GM23338 (cell line): ENCODE measurements around the gene ZNF324B. TPM values are rescaled to one million over a fixed set of nuclear protein-coding genes. Genes with fewer than 3 reads are reported as not detected.

ENCODE experiments used
- ATAC-seq: fragments of 200-7000 bp; cut with Tn5 transposase; 3 replicates; pipeline ENCODE4 v1.9.1; 2020
- DNase-seq: peaks from one replicate; pipeline ENCODE4 v3.0.0-alpha.2; 2015; ENCODE audit warnings: low spot score
- H2AFZ ChIP-seq: fragments of 200-600 bp; sonication (generic); 2 replicates; pipeline ENCODE4 v1.8.0; 2016; ENCODE audit warnings: antibody characterized with exemption, mild to moderate bottlenecking, moderate library complexity
- H3F3A ChIP-seq: fragments of 200-600 bp; sonication (generic); replicated peaks from 2 replicates; pipeline ENCODE4 v1.8.0; 2017; ENCODE audit warnings: antibody characterized with exemption, mixed run types, low read depth
- H3K27ac ChIP-seq: fragments of 200-600 bp; sonication (generic); 2 replicates; pipeline ENCODE4 v1.6.1; 2016; ENCODE audit warnings: low read depth
- H3K27me3 ChIP-seq: fragments of 200-600 bp; sonication (generic); 2 replicates; pipeline ENCODE4 v1.8.0; 2016; ENCODE audit warnings: mild to moderate bottlenecking, mixed run types, moderate library complexity; ENCODE audit not compliant: insufficient read depth
- H3K36me3 ChIP-seq: fragments of 200-600 bp; sonication (generic); 2 replicates; pipeline ENCODE4 v1.8.0; 2016; ENCODE audit warnings: mild to moderate bottlenecking; ENCODE audit not compliant: insufficient read depth
- H3K4me1 ChIP-seq: fragments of 200-600 bp; sonication (generic); 2 replicates; pipeline ENCODE4 v1.8.0; 2016; ENCODE audit warnings: mild to moderate bottlenecking, moderate library complexity; ENCODE audit not compliant: insufficient read depth
- H3K4me2 ChIP-seq: fragments of 200-600 bp; sonication (generic); 2 replicates; pipeline ENCODE4 v1.7.1; 2017; ENCODE audit warnings: mixed run types
- H3K4me3 ChIP-seq: fragments of 200-600 bp; sonication (generic); 2 replicates; pipeline ENCODE4 v1.6.1; 2016; ENCODE audit warnings: mixed run types
- H3K79me2 ChIP-seq: fragments of 200-600 bp; sonication (generic); replicated peaks from 2 replicates; pipeline ENCODE4 v1.8.0; 2017; ENCODE audit warnings: mild to moderate bottlenecking; ENCODE audit not compliant: insufficient read depth
- H3K9me2 ChIP-seq: fragments of 200-600 bp; sonication (generic); 2 replicates; pipeline ENCODE4 v1.8.0; 2017; ENCODE audit not compliant: insufficient read depth
- H4K20me1 ChIP-seq: fragments of 200-600 bp; sonication (generic); replicated peaks from 2 replicates; pipeline ENCODE4 v1.8.0; 2017; ENCODE audit warnings: mild to moderate bottlenecking; ENCODE audit not compliant: insufficient read depth
- H3K27ac Mint-ChIP-seq: 2 replicates; pipeline ENCODE4 v1.8.0; 2020; ENCODE audit warnings: inconsistent platforms, mild to moderate bottlenecking, moderate library complexity, mixed read lengths
- H3K27me3 Mint-ChIP-seq: 3 replicates; pipeline ENCODE4 v1.8.0; 2022; ENCODE audit warnings: low read depth, mild to moderate bottlenecking, moderate library complexity, mixed read lengths, inconsistent platforms; ENCODE audit not compliant: insufficient read depth, poor library complexity
- H3K36me3 Mint-ChIP-seq: 3 replicates; pipeline ENCODE4 v1.8.0; 2021; ENCODE audit warnings: low read depth, mild to moderate bottlenecking, inconsistent platforms, moderate library complexity, mixed read lengths
- H3K4me1 Mint-ChIP-seq: 3 replicates; pipeline ENCODE4 v1.8.0; 2020; ENCODE audit warnings: mild to moderate bottlenecking, inconsistent platforms, mixed read lengths
- H3K4me3 Mint-ChIP-seq: 3 replicates; pipeline ENCODE4 v1.8.0; 2021; ENCODE audit warnings: moderate library complexity, mild to moderate bottlenecking, inconsistent platforms, mixed read lengths
- H3K9me3 Mint-ChIP-seq: 3 replicates; pipeline ENCODE4 v1.8.0; 2020; ENCODE audit warnings: moderate library complexity, mild to moderate bottlenecking, inconsistent platforms, mixed read lengths
- CREB1 ChIP-seq: fragments of 250-450 bp; sonication (Bioruptor Pico); IDR thresholded peaks from 2 replicates; pipeline ENCODE4 v1.5.0; 2020; ENCODE audit warnings: low read depth, mild to moderate bottlenecking, moderate library complexity
- EZH2 ChIP-seq: fragments of 200-600 bp; sonication (generic); IDR thresholded peaks from one replicate; pipeline ENCODE4 v1.8.0; 2017; ENCODE audit warnings: antibody characterized with exemption, mild to moderate bottlenecking, low read depth; ENCODE audit not compliant: unreplicated experiment
- JUNB ChIP-seq: IDR thresholded peaks from one replicate; pipeline ENCODE4 v1.6.1; 2016; ENCODE audit warnings: antibody characterized with exemption; ENCODE audit not compliant: unreplicated experiment
- NANOG ChIP-seq: IDR thresholded peaks from 2 replicates; pipeline ENCODE4 v1.6.1; 2016; ENCODE audit warnings: antibody characterized with exemption, borderline replicate concordance
- POLR2AphosphoS5 ChIP-seq: IDR thresholded peaks from 2 replicates; pipeline ENCODE4 v1.6.1; 2016; ENCODE audit warnings: antibody characterized with exemption, low read depth
- ZNF331 ChIP-seq: fragments of 250-450 bp; sonication (Bioruptor Pico); IDR thresholded peaks from 2 replicates; pipeline ENCODE4 v1.5.0; 2020; ENCODE audit warnings: low read depth, mild to moderate bottlenecking, moderate library complexity
- polyA plus RNA-seq: library from polyadenylated mRNA; unstranded; fragments of >200 nt; fragmentation: Nextera tagmentation; extraction: Ambion mirVana; gene quantifications from 2 replicates; pipeline ENCODE4 v1.2.1, GENCODE V29; 2016
- total RNA-seq: library from RNA; depleted of rRNA; stranded (reverse); fragments of >200 nt; shearing (Covaris generic); gene quantifications from 2 replicates; pipeline ENCODE4 v1.2.3, GENCODE V29; 2014
- TF ChIP-seq, protein P1 (sequence below): fragments of 250-450 bp; sonication (Bioruptor Pico); IDR thresholded peaks from 2 replicates; pipeline ENCODE4 v1.5.0; 2020; ENCODE audit warnings: mild to moderate bottlenecking, moderate library complexity
- TF ChIP-seq, protein P2 (sequence below): IDR thresholded peaks from 2 replicates; pipeline ENCODE4 v1.6.1; 2016; ENCODE audit warnings: antibody characterized with exemption
- TF ChIP-seq, protein P3 (sequence below): IDR thresholded peaks from one replicate; pipeline ENCODE4 v1.6.1; 2018; ENCODE audit warnings: antibody characterized with exemption; ENCODE audit not compliant: unreplicated experiment

ZNF324B gene
- total and polyA plus RNA-seq, 2 experiments from 2014 or later, result 0.50 to 4.7 TPM

DNA sequence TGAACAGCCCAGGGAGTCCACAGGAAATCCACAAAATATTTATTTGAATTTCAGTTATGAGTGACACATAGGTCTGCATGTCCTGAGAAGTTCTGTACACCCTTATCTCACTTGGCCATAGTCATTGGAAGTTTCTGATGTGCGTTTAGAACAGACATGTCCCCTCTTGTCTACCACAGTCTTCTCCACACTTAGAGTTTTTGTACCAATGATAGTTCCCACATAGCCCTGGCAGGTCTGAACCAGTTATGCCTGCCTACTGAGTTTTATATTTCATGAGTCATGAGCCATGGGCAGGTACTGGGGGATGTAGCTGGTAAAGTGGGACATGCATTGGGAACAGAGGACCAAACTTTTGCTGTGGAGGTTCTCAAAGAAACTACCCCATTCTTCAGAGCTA lies 22.8 kb upstream of the ZNF324B start (continued):
- TF ChIP-seq, protein P1, sequence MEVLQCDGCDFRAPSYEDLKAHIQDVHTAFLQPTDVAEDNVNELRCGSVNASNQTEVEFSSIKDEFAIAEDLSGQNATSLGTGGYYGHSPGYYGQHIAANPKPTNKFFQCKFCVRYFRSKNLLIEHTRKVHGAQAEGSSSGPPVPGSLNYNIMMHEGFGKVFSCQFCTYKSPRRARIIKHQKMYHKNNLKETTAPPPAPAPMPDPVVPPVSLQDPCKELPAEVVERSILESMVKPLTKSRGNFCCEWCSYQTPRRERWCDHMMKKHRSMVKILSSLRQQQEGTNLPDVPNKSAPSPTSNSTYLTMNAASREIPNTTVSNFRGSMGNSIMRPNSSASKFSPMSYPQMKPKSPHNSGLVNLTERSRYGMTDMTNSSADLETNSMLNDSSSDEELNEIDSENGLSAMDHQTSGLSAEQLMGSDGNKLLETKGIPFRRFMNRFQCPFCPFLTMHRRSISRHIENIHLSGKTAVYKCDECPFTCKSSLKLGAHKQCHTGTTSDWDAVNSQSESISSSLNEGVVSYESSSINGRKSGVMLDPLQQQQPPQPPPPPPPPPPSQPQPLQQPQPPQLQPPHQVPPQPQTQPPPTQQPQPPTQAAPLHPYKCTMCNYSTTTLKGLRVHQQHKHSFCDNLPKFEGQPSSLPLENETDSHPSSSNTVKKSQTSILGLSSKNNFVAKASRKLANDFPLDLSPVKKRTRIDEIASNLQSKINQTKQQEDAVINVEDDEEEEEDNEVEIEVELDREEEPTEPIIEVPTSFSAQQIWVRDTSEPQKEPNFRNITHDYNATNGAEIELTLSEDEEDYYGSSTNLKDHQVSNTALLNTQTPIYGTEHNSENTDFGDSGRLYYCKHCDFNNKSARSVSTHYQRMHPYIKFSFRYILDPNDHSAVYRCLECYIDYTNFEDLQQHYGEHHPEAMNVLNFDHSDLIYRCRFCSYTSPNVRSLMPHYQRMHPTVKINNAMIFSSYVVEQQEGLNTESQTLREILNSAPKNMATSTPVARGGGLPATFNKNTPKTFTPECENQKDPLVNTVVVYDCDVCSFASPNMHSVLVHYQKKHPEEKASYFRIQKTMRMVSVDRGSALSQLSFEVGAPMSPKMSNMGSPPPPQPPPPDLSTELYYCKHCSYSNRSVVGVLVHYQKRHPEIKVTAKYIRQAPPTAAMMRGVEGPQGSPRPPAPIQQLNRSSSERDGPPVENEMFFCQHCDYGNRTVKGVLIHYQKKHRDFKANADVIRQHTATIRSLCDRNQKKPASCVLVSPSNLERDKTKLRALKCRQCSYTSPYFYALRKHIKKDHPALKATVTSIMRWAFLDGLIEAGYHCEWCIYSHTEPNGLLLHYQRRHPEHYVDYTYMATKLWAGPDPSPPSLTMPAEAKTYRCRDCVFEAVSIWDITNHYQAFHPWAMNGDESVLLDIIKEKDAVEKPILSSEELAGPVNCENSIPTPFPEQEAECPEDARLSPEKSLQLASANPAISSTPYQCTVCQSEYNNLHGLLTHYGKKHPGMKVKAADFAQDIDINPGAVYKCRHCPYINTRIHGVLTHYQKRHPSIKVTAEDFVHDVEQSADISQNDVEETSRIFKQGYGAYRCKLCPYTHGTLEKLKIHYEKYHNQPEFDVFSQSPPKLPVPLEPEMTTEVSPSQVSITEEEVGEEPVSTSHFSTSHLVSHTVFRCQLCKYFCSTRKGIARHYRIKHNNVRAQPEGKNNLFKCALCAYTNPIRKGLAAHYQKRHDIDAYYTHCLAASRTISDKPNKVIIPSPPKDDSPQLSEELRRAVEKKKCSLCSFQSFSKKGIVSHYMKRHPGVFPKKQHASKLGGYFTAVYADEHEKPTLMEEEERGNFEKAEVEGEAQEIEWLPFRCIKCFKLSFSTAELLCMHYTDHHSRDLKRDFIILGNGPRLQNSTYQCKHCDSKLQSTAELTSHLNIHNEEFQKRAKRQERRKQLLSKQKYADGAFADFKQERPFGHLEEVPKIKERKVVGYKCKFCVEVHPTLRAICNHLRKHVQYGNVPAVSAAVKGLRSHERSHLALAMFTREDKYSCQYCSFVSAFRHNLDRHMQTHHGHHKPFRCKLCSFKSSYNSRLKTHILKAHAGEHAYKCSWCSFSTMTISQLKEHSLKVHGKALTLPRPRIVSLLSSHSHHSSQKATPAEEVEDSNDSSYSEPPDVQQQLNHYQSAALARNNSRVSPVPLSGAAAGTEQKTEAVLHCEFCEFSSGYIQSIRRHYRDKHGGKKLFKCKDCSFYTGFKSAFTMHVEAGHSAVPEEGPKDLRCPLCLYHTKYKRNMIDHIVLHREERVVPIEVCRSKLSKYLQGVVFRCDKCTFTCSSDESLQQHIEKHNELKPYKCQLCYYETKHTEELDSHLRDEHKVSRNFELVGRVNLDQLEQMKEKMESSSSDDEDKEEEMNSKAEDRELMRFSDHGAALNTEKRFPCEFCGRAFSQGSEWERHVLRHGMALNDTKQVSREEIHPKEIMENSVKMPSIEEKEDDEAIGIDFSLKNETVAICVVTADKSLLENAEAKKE (CRISPR knock-in tag), result no peak
- no peak for TF ChIP-seq NANOG

DNA sequence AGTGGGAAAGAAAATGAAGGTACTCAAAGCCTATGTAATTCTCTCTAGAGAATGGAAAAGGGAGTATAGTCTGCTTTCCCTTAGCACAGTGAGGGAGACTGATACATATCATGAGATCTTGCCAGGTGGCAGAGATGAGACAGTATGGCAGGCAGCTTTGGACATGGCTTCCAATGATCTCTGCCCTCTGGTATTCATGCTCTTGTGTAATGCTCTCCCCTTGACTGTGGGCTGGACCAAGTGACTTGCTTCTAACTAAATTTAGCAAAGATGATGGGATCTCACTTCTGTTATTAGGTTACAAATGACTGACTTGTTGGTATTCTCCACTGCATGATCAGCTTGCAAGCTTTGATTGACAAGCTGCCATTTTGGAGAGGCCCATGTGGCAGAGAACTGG lies 21.7 kb upstream of the ZNF324B start:
- Histone ChIP-seq H3K79me2 (no peaks in the 10 kb centered on the region), H2AFZ (no peak overlapping the region), H3K4me1 (no peaks in the 10 kb centered on the region), H3K36me3 (peaks cover 40% of the 10 kb centered on the region), H3K4me3 (no peak overlapping the region), H4K20me1 (no peaks in the 10 kb centered on the region), H3K27me3 (no peaks in the 10 kb centered on the region), H3K27ac (no peak overlapping the region), H3K9me2 (no peaks in the 10 kb centered on the region), H3F3A (peaks cover 16% of the 10 kb centered on the region), H3K4me2 (no peak overlapping the region)
- peaks cover 56% of the 10 kb centered on the region for H3K36me3 Mint-ChIP-seq
- TF ChIP-seq, protein P2, sequence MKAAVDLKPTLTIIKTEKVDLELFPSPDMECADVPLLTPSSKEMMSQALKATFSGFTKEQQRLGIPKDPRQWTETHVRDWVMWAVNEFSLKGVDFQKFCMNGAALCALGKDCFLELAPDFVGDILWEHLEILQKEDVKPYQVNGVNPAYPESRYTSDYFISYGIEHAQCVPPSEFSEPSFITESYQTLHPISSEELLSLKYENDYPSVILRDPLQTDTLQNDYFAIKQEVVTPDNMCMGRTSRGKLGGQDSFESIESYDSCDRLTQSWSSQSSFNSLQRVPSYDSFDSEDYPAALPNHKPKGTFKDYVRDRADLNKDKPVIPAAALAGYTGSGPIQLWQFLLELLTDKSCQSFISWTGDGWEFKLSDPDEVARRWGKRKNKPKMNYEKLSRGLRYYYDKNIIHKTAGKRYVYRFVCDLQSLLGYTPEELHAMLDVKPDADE, result no peak
- TF ChIP-seq CREB1 (CRISPR knock-in tag) (no peak), EZH2 (no peak), ZNF331 (no peak), JUNB (no peak), NANOG (no peak), POLR2AphosphoS5 (no peak)
- TF ChIP-seq, protein P3, sequence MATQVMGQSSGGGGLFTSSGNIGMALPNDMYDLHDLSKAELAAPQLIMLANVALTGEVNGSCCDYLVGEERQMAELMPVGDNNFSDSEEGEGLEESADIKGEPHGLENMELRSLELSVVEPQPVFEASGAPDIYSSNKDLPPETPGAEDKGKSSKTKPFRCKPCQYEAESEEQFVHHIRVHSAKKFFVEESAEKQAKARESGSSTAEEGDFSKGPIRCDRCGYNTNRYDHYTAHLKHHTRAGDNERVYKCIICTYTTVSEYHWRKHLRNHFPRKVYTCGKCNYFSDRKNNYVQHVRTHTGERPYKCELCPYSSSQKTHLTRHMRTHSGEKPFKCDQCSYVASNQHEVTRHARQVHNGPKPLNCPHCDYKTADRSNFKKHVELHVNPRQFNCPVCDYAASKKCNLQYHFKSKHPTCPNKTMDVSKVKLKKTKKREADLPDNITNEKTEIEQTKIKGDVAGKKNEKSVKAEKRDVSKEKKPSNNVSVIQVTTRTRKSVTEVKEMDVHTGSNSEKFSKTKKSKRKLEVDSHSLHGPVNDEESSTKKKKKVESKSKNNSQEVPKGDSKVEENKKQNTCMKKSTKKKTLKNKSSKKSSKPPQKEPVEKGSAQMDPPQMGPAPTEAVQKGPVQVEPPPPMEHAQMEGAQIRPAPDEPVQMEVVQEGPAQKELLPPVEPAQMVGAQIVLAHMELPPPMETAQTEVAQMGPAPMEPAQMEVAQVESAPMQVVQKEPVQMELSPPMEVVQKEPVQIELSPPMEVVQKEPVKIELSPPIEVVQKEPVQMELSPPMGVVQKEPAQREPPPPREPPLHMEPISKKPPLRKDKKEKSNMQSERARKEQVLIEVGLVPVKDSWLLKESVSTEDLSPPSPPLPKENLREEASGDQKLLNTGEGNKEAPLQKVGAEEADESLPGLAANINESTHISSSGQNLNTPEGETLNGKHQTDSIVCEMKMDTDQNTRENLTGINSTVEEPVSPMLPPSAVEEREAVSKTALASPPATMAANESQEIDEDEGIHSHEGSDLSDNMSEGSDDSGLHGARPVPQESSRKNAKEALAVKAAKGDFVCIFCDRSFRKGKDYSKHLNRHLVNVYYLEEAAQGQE, result no peak
- H3K4me1 Mint-ChIP-seq, result no peaks in the 10 kb centered on the region
- no peak overlapping the region for H3K27ac Mint-ChIP-seq
- no peak overlapping the region for H3K4me3 Mint-ChIP-seq
- peaks cover 92% of the 10 kb centered on the region for H3K9me3 Mint-ChIP-seq
- DNase-seq, result no peak
- no peak for ATAC-seq
- H3K27me3 Mint-ChIP-seq, result no peaks in the 10 kb centered on the region
